ENCODE data around the gene FSTL4.

The FSTL4 gene

DNA sequence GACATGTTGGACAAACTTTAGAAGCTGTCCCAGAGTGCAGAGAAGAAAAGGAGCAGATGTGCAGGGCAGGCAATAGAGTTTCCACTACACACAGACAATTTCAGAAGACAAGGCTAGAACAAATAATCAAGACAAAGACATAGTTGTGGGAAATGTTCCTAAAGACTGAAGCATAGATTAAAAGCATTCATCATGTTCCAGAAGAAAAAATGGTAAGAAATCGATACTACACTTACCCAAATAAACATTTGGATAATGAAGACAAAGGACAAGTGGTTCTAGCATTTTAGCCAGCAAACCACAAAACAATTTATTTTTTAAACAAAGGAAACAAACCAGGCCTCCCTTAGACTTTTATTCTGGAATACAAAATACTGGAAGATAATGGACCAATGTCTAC lies 97.9 kb downstream of the FSTL4 start:
- no peak for DNase-seq (ENCODE audit: low read depth in 2 of 2)

DNA sequence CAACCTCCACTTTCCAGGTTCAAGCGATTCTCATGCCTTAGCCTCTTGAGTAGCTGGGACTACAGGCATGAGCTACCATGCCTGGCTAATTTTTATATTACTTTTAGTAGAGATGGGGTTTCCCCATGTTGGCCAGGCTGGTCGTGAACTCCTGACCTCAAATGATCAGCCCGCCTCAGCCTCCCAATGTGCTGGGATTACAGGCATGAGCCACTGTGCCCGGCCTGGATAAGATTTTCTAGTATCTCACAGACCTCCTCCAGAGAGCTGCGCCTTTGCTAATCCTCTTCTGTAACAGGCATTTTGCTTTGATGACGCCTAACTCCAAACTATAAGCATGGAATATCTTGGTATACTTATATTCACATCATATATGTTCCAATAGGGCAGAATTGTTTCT lies 99.4 kb downstream of the FSTL4 start:
- no peak for DNase-seq (ENCODE audit: low read depth in 2 of 2)

- DNase-seq (ENCODE audit: low read depth in 2 of 2): no peak
These were observed 100.6 kb downstream of the FSTL4 start for GRCh38 chr5:133511653-133512235.

DNA sequence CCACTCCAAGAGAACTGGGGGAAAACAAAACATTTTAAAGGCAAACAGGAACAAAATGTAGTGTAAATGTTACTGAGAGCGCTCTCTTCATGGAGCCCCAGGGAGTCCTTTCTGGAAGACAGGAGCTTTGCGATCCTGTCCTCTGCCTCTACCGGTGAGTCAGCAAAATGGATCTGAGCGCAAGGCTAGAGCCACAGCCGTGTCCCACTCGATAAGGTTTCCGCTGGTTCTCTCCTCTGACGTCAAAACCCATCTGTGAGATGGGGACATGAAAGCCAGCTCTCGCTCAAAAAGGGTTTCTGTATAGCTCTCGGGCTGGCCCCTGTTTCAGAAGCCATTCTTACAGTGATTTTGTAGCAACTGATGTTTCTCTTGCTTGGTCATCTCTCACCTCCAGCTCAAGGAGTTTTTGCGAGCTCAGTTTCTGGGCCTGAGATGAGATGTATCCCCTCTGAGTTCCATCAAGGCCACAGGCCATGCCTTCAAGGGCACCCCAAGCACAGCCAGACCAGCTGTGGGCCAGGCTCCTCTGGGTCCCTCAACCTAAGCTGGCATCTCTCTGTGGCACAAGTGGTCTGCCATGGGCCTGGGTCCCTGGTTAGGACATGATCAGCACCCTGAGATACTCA lies 101.6 kb downstream of the FSTL4 start:
- no peak for DNase-seq (ENCODE audit: low read depth in 2 of 2)

DNA sequence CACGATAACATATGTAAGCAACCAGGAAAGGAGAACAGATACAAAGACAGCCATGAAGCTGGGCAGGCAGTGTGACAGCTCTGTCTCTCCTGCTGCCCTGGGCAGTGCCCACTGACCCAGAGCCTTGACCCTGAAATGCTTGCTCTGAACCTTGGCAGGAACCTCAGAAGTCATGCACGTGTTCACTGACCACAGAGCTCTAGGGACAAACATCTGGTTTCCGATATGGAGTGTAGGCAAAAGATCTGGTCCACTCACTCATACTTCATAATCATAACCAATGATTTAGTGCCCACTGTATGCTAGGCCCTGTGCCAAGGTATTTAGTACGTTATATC lies 102.6 kb downstream of the FSTL4 start:
- no peak for DNase-seq (ENCODE audit: low read depth in 2 of 2)

GRCh38 chr5:133508845-133509741 lies 103.2 kb downstream of the FSTL4 start:
- DNase-seq (ENCODE audit: low read depth in 2 of 2): no peak

DNA sequence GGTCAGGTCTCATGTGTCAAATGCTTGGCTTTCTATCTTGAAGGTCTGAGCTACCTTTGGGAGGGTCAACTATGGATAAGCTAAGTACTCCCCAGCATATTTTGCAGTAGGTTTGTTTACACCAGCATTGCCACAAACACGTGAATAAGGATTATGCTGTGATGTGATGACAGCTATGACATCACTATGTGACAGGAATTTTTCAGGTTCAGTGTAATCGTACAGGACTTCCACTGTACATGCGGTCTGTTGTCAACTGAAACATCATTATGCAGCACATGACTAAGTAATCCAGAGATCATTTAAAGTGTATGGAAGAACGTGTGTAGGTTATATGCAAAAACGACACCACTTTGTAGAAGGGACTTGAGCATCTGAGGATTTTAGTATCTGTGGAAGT lies 104.0 kb downstream of the FSTL4 start:
- no peak for DNase-seq (ENCODE audit: low read depth in 2 of 2)

DNA sequence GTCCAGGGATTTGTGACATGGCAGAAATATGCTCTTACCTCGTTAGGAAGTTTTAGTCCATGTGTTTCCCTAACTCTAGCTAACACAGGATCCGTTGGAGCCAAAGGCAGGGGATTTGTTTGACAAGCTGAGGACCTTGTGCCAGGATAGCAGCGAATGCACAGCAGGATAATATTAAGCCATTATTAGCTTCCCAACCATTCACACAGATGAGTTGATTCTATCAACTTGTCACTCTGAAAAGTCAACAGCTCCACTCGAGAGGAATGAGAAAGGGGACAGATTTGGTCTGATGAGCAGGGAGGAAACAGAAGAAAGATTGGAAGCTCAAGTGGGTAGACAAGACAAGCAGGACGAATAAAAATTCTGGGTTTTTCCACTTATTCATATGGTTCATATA lies 106.2 kb downstream of the FSTL4 start:
- no peak for DNase-seq (ENCODE audit: low read depth in 2 of 2)

DNA sequence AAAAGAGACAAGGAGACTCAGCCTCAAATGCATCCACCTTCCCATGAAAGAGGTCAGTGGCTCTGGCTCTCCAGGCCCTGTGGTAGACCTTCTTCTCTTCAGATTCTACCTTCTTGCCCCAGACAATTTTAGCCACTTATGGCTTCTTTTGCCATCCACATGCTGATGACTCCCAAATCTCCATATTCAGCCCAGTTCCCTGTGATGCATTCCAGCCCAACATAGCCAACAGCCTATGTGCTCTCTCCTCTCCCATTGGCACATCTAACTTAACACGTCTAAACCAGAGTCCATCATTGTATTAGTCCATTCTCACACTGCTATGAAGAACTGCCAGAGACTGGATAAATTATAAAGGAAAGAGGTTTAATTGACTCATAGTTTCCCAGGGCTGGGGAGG lies 108.8 kb downstream of the FSTL4 start:
- DNase-seq (ENCODE audit: low read depth in 2 of 2): no peak

DNA sequence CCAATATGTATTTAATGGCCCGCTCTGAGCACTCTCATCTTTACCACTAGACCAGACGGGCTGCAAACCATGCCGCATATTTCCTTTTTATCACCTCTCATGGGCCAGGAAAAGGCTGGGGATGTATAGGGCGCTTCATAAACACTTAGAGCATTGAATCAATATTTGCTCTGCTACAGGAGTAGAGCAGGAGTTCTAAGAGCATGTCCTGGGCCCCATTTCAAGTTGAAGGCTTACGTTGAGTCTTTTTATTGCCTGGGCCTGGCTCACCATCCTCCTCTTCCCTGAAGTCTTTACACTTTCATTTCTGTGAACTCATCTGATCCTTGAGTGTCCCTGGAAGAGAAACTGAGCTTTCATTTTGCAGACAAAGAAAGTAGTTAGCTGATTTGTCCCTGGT lies 112.4 kb downstream of the FSTL4 start:
- DNase-seq (ENCODE audit: low read depth in 2 of 2): no peak

GRCh38 chr5:133497608-133498348 lies 114.6 kb downstream of the FSTL4 start:
- DNase-seq (ENCODE audit: low read depth in 2 of 2): no peak

GRCh38 chr5:133496631-133497030 lies 115.7 kb downstream of the FSTL4 start:
- no peak for DNase-seq (ENCODE audit: low read depth in 2 of 2)

GRCh38 chr5:133494923-133495246 lies 117.5 kb downstream of the FSTL4 start:
- DNase-seq (ENCODE audit: low read depth in 2 of 2): no peak

DNA sequence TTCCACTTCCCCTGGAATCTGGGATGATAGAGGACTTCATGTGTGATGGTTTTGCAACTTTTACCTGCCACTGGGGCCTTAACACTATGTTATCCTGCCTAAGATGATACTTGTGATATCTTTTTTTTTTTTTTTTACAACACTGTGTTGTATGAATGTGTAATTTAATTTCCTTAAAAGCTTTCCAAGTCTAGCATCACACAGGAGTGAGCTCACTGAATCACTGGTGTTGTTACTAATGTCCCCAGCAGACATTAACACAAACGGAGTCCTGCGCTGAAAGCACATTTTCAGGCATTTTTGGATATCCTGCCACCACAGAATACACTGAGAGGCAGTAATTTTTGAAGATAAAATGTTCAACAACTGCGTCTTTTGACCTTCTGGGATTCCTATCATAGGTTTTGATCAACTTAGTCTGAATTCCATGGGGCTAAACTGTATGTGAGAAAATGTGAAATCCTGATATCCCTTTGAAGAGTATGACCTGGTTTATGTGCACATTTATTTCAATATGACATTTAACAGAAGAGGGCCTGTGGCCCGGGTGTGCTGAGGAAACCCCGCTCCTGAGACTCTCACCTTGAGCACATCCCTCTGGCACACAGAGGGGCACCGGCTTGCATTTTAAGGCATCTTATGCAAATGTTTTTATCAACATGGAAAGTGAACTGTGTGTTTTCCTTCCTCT lies 118.0 kb downstream of the FSTL4 start:
- DNase-seq (ENCODE audit: low read depth in 2 of 2): no peak

DNA sequence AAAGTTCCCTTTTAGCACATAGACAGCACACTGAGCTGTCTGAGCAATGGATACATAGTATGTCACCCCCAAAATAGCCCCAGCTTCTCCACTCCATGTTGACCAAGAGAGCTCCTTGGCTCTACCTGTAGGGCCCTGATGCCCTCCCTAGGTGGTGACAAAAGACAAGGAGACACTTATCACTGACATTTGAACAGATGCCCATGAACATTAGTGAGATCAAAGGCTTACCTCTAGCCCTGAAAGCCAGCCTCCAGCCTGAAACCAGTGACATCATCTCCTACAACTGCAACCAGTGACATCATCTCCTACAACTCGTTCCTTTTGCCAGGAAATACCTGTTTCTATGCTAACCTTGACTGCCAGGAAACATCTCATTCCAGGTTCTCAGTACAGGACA lies 122.7 kb downstream of the FSTL4 start:
- no peak for DNase-seq (ENCODE audit: low read depth in 2 of 2)

DNA sequence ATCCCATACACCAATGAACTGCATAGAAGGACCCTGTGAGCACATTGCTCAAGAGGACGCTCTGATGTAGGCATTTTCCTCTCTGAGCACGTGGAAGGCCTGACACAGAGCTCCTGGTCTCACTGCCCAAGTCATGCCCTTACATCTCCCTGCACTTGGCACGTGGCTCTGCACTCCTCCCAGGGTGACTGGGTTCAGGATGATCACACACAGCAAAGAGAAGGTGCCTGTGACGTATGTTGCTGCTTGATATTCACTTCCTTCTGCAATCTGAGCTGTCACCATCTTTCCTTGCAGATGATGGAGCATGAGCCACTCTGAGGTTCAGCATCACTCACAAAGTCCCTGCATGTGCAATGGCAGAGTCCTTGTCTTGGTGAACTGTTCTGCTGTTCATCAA lies 125.2 kb downstream of the FSTL4 start:
- no peak for DNase-seq (ENCODE audit: low read depth in 2 of 2)

GRCh38 chr5:133485468-133485867 lies 126.9 kb downstream of the FSTL4 start:
- DNase-seq (ENCODE audit: low read depth in 2 of 2): no peak

DNA sequence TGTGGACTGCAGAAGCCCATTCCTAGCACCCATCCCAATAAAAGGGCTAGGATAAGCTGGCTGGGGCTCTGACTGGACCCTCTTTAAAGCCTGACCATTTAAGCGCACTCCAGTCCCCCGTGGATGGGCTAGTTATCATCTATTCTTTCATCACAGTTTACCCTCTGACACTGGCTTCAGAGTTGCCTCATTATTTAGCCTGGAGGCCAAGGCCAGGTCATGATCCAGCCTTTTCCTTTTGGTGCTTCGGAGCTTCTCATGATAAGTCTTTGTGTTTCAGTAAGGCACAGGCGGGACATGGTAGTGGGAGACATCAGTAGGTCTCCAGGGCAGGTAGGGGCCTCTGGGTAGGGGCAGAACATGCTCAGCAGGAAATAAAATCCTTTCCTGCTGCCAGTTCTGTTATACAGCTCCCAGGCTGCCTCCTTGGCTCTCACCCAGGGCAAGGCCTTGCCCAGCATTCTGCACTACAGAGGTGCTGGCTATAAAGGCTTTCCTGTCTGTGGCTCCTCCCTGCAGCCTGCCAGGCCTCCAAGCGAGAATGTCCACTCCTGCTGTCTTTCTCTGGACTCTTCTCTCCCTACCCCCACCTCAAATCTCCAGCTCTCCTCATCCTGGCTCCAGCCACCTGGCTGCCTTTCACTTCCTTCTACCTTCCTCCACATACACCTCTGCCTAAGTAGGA lies 128.8 kb downstream of the FSTL4 start:
- no peak for DNase-seq (ENCODE audit: low read depth in 2 of 2)

GRCh38 chr5:133482028-133482427 lies 130.3 kb downstream of the FSTL4 start:
- no peak for DNase-seq (ENCODE audit: low read depth in 2 of 2)

DNA sequence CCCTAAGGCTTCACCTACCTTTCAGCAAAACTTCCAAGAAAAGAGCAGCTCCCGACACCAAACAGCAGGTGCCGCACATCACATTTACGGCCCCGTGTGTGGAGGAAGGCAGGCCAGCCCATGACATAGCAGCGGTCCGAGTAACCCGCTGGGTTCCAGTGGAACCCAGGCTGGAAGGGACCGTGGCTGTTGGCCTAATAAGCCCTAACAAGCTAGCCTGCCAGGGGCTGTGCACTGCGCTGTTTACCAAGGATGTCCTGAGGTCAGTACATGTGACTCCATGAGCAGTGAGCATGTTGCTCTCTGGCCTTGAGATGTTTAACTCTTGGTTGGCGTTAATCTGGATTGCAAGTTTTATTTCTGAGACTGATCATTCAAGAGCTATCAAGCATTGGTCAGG lies 131.5 kb downstream of the FSTL4 start:
- DNase-seq (ENCODE audit: low read depth in 2 of 2): no peak

GRCh38 chr5:133480366-133480765 lies 132.0 kb downstream of the FSTL4 start:
- DNase-seq (ENCODE audit: low read depth in 2 of 2): no peak
